GM12878 (cell line): ENCODE measurements around the gene RFLNA. TPM values are rescaled to one million over a fixed set of nuclear protein-coding genes. Genes with fewer than 3 reads are reported as not detected.

Experiments used
- ATAC-seq: fragments of 200-7000 bp; cut with Tn5 transposase; 3 replicates; pipeline ENCODE4 v1.9.1; 2020; ENCODE audit warnings: mild to moderate bottlenecking, moderate library complexity
- BruUV-seq: library from RNA; stranded (reverse); fragments of 400-500 nt; replicated peaks from 2 replicates; lab custom pipeline; 2021; lab: Mats Ljungman, UMichigan
- CTCF ChIA-PET: fragments of 300-600 bp; sonication (Branson Sonifier 250); formaldehyde crosslinking; extraction: SDS; loops from one replicate; lab custom pipeline; 2021; ENCODE audit warnings: inconsistent platforms; lab: Yijun Ruan, JAX
- POLR2A ChIA-PET: fragments of 350-600 bp; formaldehyde crosslinking; extraction: SDS; loops from one replicate; lab custom pipeline; 2021; ENCODE audit warnings: inconsistent platforms; lab: Charles Lee
- RAD21 ChIA-PET: fragments of 300-600 bp; sonication (Branson Sonifier 250); formaldehyde crosslinking; loops from one replicate; lab custom pipeline; 2023; ENCODE audit warnings: antibody characterized with exemption; ENCODE audit not compliant: unreplicated experiment; lab: Charles Lee
- SMC1A ChIA-PET: fragments of 300-600 bp; sonication (Branson Sonifier 250); formaldehyde crosslinking; loops from one replicate; lab custom pipeline; 2023; ENCODE audit not compliant: unreplicated experiment, uncharacterized antibody; lab: Charles Lee
- DNase-seq: peaks from one replicate; pipeline ENCODE4 v3.0.0-alpha.2; 2011; ENCODE audit warnings: low read depth, low spot score
- FAIRE-seq: peaks from 3 replicates; lab custom pipeline; 2011; peaks lifted over from hg19 to GRCh38; lab: Jason Lieb, UNC
- H2AFZ ChIP-seq: 2 replicates; pipeline ENCODE4 v1.6.0; 2011; ENCODE audit warnings: low read depth, low read length, control low read depth; ENCODE audit not compliant: control insufficient read depth
- H3K27ac ChIP-seq: 2 replicates; pipeline ENCODE4 v1.5.1; 2011; ENCODE audit warnings: control low read depth; ENCODE audit not compliant: control insufficient read depth, insufficient read depth
- H3K27me3 ChIP-seq, 2 experiments: replicated peaks in 1 of 2; 2 replicates each; pipeline versions ENCODE4 v1.6.0 to v1.6.1; 2011; ENCODE audit warnings: low read length in 1 of 2; ENCODE audit not compliant: control insufficient read depth in 2 of 2, insufficient read depth in 2 of 2
- H3K36me3 ChIP-seq, 2 experiments: 2 replicates each; pipeline ENCODE4 v1.5.1; 2011; ENCODE audit warnings: low read length in 1 of 2; ENCODE audit not compliant: control insufficient read depth in 2 of 2, insufficient read depth in 2 of 2
- H3K4me1 ChIP-seq: 2 replicates; pipeline ENCODE4 v1.6.1; 2011; ENCODE audit warnings: mild to moderate bottlenecking, low read length, moderate library complexity, mixed read lengths; ENCODE audit not compliant: control insufficient read depth, insufficient read depth
- H3K4me2 ChIP-seq: 2 replicates; pipeline ENCODE4 v1.6.0; 2011; ENCODE audit warnings: control low read depth; ENCODE audit not compliant: control insufficient read depth, insufficient read depth
- H3K4me3 ChIP-seq: fragments of 200-600 bp; sonication (generic); 2 replicates; pipeline ENCODE4 v1.5.1; 2016
- H3K79me2 ChIP-seq: 2 replicates; pipeline ENCODE4 v1.6.0; 2011; ENCODE audit warnings: low read length; ENCODE audit not compliant: control insufficient read depth, insufficient read depth
- H3K9ac ChIP-seq: 2 replicates; pipeline ENCODE4 v1.8.0; 2011; ENCODE audit warnings: low read length, control low read depth, mixed read lengths; ENCODE audit not compliant: control insufficient read depth, insufficient read depth
- H3K9me3 ChIP-seq: replicated peaks from 3 replicates; pipeline ENCODE4 v1.5.1; 2011; ENCODE audit warnings: mild to moderate bottlenecking, low read length; ENCODE audit not compliant: control insufficient read depth, insufficient read depth
- H4K20me1 ChIP-seq: 2 replicates; pipeline ENCODE4 v1.6.0; 2011; ENCODE audit not compliant: control insufficient read depth, insufficient read depth
- CHD4 ChIP-seq: fragments of 200-600 bp; sonication (generic); IDR thresholded peaks from 2 replicates; pipeline ENCODE4 v1.6.1; 2016; ENCODE audit warnings: mild to moderate bottlenecking
- EP300 ChIP-seq, 2 experiments: fragments of 150-350 bp in 1 of 2; IDR thresholded peaks; 2 replicates each; pipeline ENCODE4 v1.6.1; 2011 to 2012; ENCODE audit warnings: low read depth in 2 of 2, low read length in 2 of 2, borderline replicate concordance in 1 of 2, improper control_type of control experiment in 1 of 2, inconsistent platforms in 1 of 2; ENCODE audit not compliant: control insufficient read depth in 1 of 2
- MTA3 ChIP-seq: IDR thresholded peaks from 2 replicates; pipeline ENCODE4 v1.6.1; 2012; ENCODE audit warnings: low read length, inconsistent platforms, borderline replicate concordance
- POU2F2 ChIP-seq: IDR thresholded peaks from 3 replicates; pipeline ENCODE4 v1.6.1; 2011; ENCODE audit warnings: low read depth, mild to moderate bottlenecking, low read length, borderline replicate concordance
- SPI1 ChIP-seq: IDR thresholded peaks from 2 replicates; pipeline ENCODE4 v1.6.1; 2011; ENCODE audit warnings: low read depth, mild to moderate bottlenecking, low read length, moderate library complexity, borderline replicate concordance; ENCODE audit not compliant: insufficient read depth
- SREBF1 ChIP-seq: IDR thresholded peaks from 2 replicates; pipeline ENCODE4 v1.6.1; 2012; ENCODE audit warnings: mild to moderate bottlenecking, low read length
- SRF ChIP-seq, 2 experiments: IDR thresholded peaks; 2 replicates each; pipeline ENCODE4 v1.6.1; 2011; ENCODE audit warnings: low read depth in 2 of 2, low read length in 2 of 2, mild to moderate bottlenecking in 1 of 2, moderate library complexity in 1 of 2
- TCF12 ChIP-seq: IDR thresholded peaks from 2 replicates; pipeline ENCODE4 v1.6.1; 2011; ENCODE audit warnings: low read depth, mild to moderate bottlenecking, low read length
- WRNIP1 ChIP-seq: IDR thresholded peaks from 2 replicates; pipeline ENCODE4 v1.6.1; 2011; ENCODE audit warnings: low read depth, low read length, improper control_type of control experiment, borderline replicate concordance
- YY1 ChIP-seq: IDR thresholded peaks from 2 replicates; pipeline ENCODE4 v1.6.1; 2011; ENCODE audit warnings: low read depth, mild to moderate bottlenecking, low read length
- WGBS: methylation state at CpG from one replicate; pipeline ENCODE4 v1.1.6; 2016; ENCODE audit warnings: low lambda C conversion rate; ENCODE audit not compliant: insufficient replicate concordance, insufficient coverage; ENCODE audit errors: missing lambda C conversion rate; 5-methylcytosine and 5-hydroxymethylcytosine counted together
- in situ Hi-C: fragments of 300-500 bp; cut with MboI; formaldehyde crosslinking; loops from 9 replicates; pipeline ENCODE4 v1.14.3; 2018; ENCODE audit warnings: mixed read lengths
- intact Hi-C: fragments of 100-400 bp; cut with micrococcal nuclease; formaldehyde crosslinking; loops from one replicate; pipeline ENCODE4 v1.14.2; 2022; ENCODE audit not compliant: unreplicated experiment
- polyA plus RNA-seq, 11 experiments: library from polyadenylated mRNA; depleted of rRNA in 4 of 11; unstranded in 6 of 11; stranded (reverse) in 5 of 11; fragments of >200 nt; fragmentation: Nextera tagmentation in 4 of 11; fragmentation: Illumina TruSeq in 1 of 11; extraction: Ambion mirVana in 4 of 11; extraction: Trizol in 1 of 11; gene quantifications; 1 replicate in 1 of 11; 2 replicates in 10 of 11; pipeline versions ENCODE4 v1.2.1 to v1.2.3, GENCODE V29; 2011 to 2016; ENCODE audit warnings: inconsistent platforms in 2 of 11, missing spikeins in 2 of 11, low read depth in 1 of 11
- total RNA-seq, 4 experiments: library from RNA; depleted of rRNA in 3 of 4; stranded (reverse); fragments of >200 nt in 3 of 4; fragmentation: Illumina TruSeq in 1 of 4; extraction: Trizol in 1 of 4; gene quantifications; 2 replicates each; pipeline versions ENCODE4 v1.2.1 to v1.2.3, GENCODE V29; 2013 to 2021
- TF ChIP-seq, protein P1 (sequence below): fragments of 450-650 bp; IDR thresholded peaks from 2 replicates; pipeline ENCODE4 v1.6.1; 2016; ENCODE audit warnings: mild to moderate bottlenecking

The RFLNA gene
- total and polyA plus RNA-seq, 10 of the 15 experiments (the other 5 are each of a cell fraction or from before 2014, with no cell fraction given), result 0.08 TPM; not detected in 9

DNA sequence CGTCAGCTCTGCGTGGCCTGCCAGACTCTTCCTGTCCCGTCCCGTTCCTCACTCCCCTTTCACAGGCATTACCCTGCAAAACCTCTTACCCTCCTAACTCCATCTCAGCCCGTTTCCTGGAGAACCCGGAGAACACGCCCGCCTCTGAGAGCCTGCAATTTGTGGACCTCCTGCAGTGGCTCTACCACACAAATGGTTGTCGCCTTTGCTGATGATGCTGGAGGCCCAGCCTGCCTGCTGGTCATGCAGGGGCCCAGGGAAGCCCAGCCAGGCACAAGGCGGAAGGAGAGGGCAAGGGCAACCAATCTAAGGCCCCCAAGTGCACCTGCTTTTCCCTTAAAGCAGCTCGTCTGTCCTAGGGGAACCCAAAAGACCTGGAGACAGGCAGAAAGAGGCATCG, 22.5 kb downstream of the RFLNA start:
- no peaks in the 10 kb centered on the region for H3K9me3 ChIP-seq
- ChIA-PET RAD21 (no interaction called here), POLR2A (no interaction called here), SMC1A (no interaction called here), CTCF (no interaction called here)
- FAIRE-seq (no peak), ATAC-seq (no peak), DNase-seq (no peak)
- no peak overlapping the region for H3K4me2 ChIP-seq
- H3K9ac ChIP-seq, result no peak overlapping the region
- H4K20me1 ChIP-seq, result no peaks in the 10 kb centered on the region
- no peak for TF ChIP-seq SPI1
- no peak for TF ChIP-seq YY1
- TF ChIP-seq CHD4, result no peak
- no peak for TF ChIP-seq SREBF1
- no peak for TF ChIP-seq EP300 (IDR thresholded peaks at IDR 0.05; ENCODE audit: borderline replicate concordance in 1 of 2, control insufficient read depth in 1 of 2, low read depth in 2 of 2, low read length in 2 of 2)
- TF ChIP-seq TCF12, result no peak
- no peak for TF ChIP-seq POU2F2
- TF ChIP-seq MTA3, result no peak
- TF ChIP-seq WRNIP1, result no peak
- TF ChIP-seq, protein P1, sequence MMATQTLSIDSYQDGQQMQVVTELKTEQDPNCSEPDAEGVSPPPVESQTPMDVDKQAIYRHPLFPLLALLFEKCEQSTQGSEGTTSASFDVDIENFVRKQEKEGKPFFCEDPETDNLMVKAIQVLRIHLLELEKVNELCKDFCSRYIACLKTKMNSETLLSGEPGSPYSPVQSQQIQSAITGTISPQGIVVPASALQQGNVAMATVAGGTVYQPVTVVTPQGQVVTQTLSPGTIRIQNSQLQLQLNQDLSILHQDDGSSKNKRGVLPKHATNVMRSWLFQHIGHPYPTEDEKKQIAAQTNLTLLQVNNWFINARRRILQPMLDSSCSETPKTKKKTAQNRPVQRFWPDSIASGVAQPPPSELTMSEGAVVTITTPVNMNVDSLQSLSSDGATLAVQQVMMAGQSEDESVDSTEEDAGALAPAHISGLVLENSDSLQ, result no peak
- no peak for TF ChIP-seq SRF (IDR thresholded peaks at IDR 0.05; ENCODE audit: low read depth in 2 of 2, low read length in 2 of 2)
- H3K36me3 ChIP-seq, result no peaks in the 10 kb centered on the region
- H3K79me2 ChIP-seq, result no peaks in the 10 kb centered on the region
- H2AFZ ChIP-seq, result no peak overlapping the region
- no peak overlapping the region for H3K4me3 ChIP-seq
- intact Hi-C loops, result no loop called here
- in situ Hi-C loops, result loop anchor here (5.0 kb wide), 1 partner anchor 275 kb away; no protein-coding TSS in a partner anchor
- no peak overlapping the region for H3K27ac ChIP-seq
- BruUV-seq, result no TSS peak
- WGBS, result 50% methylated on average over 12 of the region's 12 CpGs
- H3K27me3 ChIP-seq, result no peaks in the 10 kb centered on the region
- H3K4me1 ChIP-seq, result no peaks in the 10 kb centered on the region
